Urinary bladder (tissue), 4 donors: ENCODE data around the gene SLC16A12. TPM values are rescaled to one million over a fixed set of nuclear protein-coding genes. Genes with fewer than 3 reads are reported as not detected.
A peak's percentile ranks its signal among the peaks of the same experiment; 100 is the strongest.
"Not testable (repeated sequence)": the region's sequence is repeated elsewhere in the genome, so short reads cannot be mapped to it uniquely, and the experiment has no call there.

Source experiments
- DNase-seq: peaks from one replicate; pipeline ENCODE4 v3.0.0-alpha.2; 2015; ENCODE audit errors: extremely low spot score
- H3K27ac ChIP-seq: one replicate; pipeline ENCODE4 v1.5.1; 2013; ENCODE audit warnings: low read depth, mild to moderate bottlenecking, moderate library complexity
- H3K36me3 ChIP-seq: one replicate; pipeline ENCODE4 v1.6.1; 2013; ENCODE audit warnings: mild to moderate bottlenecking, moderate library complexity; ENCODE audit not compliant: insufficient read depth
- H3K4me1 ChIP-seq: one replicate; pipeline ENCODE4 v1.6.1; 2013; ENCODE audit warnings: mild to moderate bottlenecking, moderate library complexity; ENCODE audit not compliant: insufficient read depth
- H3K4me3 ChIP-seq: one replicate; pipeline ENCODE4 v1.5.1; 2013; ENCODE audit warnings: low read depth, low read length
- WGBS: extraction: QIAGEN DNeasy Blood & Tissue Kit; methylation state at CpG from one replicate; pipeline ENCODE4 v1.1.7; 2013; 5-methylcytosine and 5-hydroxymethylcytosine counted together
- polyA plus RNA-seq: library from polyadenylated mRNA; stranded (reverse); fragments of 200-250 nt; gene quantifications from one replicate; pipeline ENCODE4 v1.2.3, GENCODE V29; 2013
- total RNA-seq: library from RNA; depleted of rRNA; stranded (reverse); fragments of >200 nt; gene quantifications from one replicate; pipeline ENCODE4 v1.2.3, GENCODE V29; 2014
- donor health status: healthy with polysubstance abuse.
- donor health status: healthy.

The SLC16A12 gene
- total and polyA plus RNA-seq, 2 donors: 1.1 to 4.2 TPM

DNA sequence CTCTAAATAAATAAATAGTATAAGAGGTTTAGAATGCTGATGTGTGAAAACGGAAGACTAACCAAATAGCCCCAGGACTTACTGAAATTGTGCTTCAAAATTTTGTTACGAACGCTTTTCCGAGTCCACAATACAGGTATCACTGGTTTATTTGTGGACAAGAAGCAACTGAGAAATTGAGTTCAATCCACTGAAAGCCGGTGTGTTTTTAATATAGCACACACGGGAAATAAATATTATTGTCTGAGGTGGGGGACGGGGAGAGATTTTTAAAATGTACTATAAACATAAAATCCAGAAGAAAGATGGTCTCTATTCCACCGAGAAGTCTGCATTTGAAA is 598 bp downstream of the SLC16A12 start:
- Histone ChIP-seq H3K4me3 (no peak overlapping the region), H3K27ac (no peak overlapping the region), H3K36me3 (no peaks in the 10 kb centered on the region), H3K4me1 (peaks cover 6% of the 10 kb centered on the region)
- 16% methylated on average over 8 of the region's 8 CpGs for WGBS
- no peak for DNase-seq

DNA sequence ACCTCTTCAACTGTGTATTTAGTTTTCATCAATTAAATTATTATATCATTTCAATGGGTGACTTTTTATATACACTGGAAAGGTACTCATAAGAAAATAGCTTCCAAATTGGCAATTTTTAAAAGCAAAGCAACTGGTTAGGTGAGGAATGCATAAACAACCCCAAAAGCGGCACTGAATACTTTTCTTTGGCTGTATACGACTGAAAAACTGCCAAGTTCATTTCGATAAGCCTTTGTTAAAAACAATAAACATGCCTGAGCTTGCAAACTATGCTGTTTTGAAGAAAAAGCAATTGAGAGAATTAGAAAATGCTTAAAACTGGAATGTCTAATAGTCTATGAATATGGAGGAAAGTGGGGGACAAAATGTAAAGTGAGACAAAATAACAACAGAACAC is 2.9 kb downstream of the SLC16A12 start:
- H3K4me3 ChIP-seq: no peak overlapping the region
- no peaks in the 10 kb centered on the region for H3K36me3 ChIP-seq
- no peak for DNase-seq
- H3K27ac ChIP-seq: no peak overlapping the region
- peaks cover 6% of the 10 kb centered on the region for H3K4me1 ChIP-seq
- 60% methylated on average over 3 of the region's 3 CpGs for WGBS

DNA sequence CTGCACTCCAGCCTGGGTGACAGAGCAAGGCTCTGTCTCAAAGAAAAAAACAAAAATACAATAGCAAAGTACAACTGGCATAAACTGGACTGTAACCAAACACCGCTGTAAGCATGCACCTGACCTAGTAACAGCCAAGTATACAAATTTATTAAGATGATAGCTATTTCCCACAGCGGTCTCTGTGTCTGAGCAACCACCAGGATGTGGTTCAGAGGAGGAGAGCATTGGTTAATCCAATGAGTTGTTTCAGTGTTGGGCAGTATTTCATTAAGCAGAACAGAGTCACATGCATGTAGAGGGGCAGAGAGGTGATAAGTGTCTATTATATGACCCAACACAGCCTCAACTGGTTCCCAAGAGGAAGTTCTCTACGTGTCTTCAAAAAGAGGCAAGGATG is 4.0 kb downstream of the SLC16A12 start:
- no peaks in the 10 kb centered on the region for H3K36me3 ChIP-seq
- no peak overlapping the region for H3K27ac ChIP-seq
- 76% methylated on average over 3 of the region's 3 CpGs for WGBS
- peaks cover 6% of the 10 kb centered on the region for H3K4me1 ChIP-seq
- no peak for DNase-seq
- H3K4me3 ChIP-seq: no peak overlapping the region

DNA sequence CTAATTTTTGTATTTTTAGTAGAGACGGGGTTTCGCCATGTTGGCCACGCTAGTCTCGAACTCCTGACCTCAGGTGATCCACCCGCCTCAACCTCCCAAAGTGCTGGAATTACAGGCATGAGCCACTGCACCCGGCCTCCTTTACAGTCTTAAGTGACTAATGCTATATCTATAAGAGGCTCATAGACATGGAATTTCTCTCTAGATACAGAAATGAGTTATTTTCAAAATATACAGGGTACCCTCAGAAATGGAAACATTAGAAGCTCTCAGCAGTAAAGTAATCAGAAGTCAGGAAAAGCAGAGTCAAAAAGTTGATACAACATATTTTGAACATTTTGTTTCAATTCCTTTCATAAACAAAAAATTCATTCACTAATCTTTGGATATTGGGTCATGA is 5.7 kb downstream of the SLC16A12 start:
- not testable (repeated sequence) for H3K27ac ChIP-seq, H3K36me3 ChIP-seq, H3K4me3 ChIP-seq, H3K4me1 ChIP-seq, DNase-seq
- WGBS: 94% methylated on average over 6 of the region's 6 CpGs

DNA sequence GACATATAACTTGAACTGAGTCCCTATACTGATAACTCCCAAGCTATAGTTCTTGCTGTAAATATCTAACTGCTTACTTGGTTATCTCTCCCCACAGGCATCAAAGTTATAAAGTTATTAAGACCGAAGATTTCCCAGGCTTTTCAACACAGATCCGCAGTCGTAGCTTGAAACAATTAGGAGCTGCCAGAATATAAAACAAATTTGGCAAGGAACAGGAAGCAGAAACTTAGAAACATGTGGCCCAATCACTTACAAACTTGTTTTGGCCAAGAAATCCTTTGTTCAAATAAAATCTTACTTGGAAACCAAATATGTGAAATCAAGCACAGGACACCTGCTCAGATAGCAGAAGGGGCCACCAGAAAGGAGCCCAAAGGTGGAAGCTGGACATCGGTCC is 9.0 kb downstream of the SLC16A12 start:
- H3K4me1 ChIP-seq: no peaks in the 10 kb centered on the region
- no peak for DNase-seq
- 61% methylated on average over 4 of the region's 4 CpGs for WGBS

DNA sequence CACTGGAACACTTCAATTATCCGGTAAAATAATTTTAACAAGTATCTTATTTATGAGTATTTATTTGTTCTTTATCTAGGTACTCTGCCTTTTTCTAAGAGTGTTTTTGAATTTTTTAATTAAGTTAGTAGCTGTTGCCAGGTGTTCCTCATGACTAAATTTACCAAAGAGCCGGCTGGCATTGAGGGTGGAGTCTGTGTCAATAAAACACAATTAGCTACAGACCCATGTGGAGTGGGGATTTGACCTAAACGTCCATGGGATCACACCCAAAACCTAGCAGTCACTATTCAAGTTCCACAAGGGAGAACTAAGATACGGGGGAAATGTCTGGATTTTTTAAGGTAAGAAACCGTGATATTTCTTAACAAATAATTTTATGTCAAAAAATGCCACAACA is 9.8 kb downstream of the SLC16A12 start:
- 78% methylated on average over 5 of the region's 5 CpGs for WGBS
- Histone ChIP-seq H3K4me1 (no peaks in the 10 kb centered on the region), H3K4me3 (no peak overlapping the region), H3K27ac (no peak overlapping the region), H3K36me3 (no peaks in the 10 kb centered on the region)
- DNase-seq: no peak

More for the DNA sequence above, 9.0 kb downstream of the SLC16A12 start:
- Histone ChIP-seq H3K27ac (no peak overlapping the region), H3K36me3 (no peaks in the 10 kb centered on the region), H3K4me3 (no peak overlapping the region)

DNA sequence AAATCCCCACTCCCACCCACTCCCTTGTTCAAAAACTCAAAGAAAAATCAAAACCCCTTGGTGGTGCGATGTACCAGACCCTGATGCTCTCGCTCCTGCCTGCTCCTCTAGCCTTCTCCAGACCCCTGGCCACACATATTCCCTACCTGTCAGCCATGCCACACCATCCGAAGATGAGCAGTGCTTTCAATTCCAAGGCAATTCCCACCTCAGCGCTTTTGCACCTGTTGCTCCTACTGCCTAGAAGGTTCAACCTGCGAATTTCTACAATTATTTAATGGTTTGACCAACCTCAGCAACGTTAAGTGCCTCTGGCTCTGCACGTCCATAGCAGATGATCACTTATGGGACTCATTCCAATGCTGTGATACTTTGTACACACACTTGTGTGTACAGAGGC is 11.1 kb downstream of the SLC16A12 start:
- no peaks in the 10 kb centered on the region for H3K4me1 ChIP-seq
- DNase-seq: no peak
- H3K36me3 ChIP-seq: no peaks in the 10 kb centered on the region
- no peak overlapping the region for H3K4me3 ChIP-seq
- no peak overlapping the region for H3K27ac ChIP-seq
- WGBS: 90% methylated on average over 7 of the region's 7 CpGs

GRCh38 chr10:89523274-89523673 is 12.1 kb downstream of the SLC16A12 start:
- Histone ChIP-seq H3K4me1 (no peaks in the 10 kb centered on the region), H3K27ac (no peak overlapping the region), H3K4me3 (no peak overlapping the region), H3K36me3 (no peaks in the 10 kb centered on the region)
- no peak for DNase-seq
- 93% methylated on average over 1 of the region's 1 CpG for WGBS

GRCh38 chr10:89522463-89522862 is 12.9 kb downstream of the SLC16A12 start:
- Histone ChIP-seq H3K27ac (no peak overlapping the region), H3K4me1 (no peaks in the 10 kb centered on the region), H3K36me3 (no peaks in the 10 kb centered on the region), H3K4me3 (no peak overlapping the region)
- WGBS: 95% methylated on average over 1 of the region's 1 CpG
- DNase-seq: no peak

DNA sequence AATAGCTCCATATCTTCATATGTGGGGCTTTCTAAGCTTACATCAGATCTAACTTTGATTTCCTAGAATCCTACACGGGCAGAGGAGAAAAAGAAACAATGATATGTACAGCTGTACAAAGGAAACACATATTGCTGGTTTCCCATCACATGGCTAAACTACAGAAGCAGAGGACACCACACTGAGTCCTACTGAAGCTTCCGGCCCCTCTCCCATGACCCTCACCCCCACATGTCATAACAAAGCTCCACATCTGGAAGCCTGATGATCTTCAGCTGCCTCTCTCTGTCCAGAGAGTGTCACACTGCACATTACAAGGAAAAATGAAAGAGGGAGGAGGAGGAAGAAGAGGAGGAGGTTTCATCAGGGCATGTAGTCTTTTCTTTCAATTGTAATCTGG is 14.0 kb downstream of the SLC16A12 start:
- DNase-seq: no peak
- Histone ChIP-seq H3K4me3 (no peak overlapping the region), H3K4me1 (no peaks in the 10 kb centered on the region), H3K36me3 (no peaks in the 10 kb centered on the region), H3K27ac (no peak overlapping the region)
- 54% methylated on average over 2 of the region's 2 CpGs for WGBS

- no peak for DNase-seq
- Histone ChIP-seq H3K27ac (no peak overlapping the region), H3K4me3 (no peak overlapping the region), H3K36me3 (no peaks in the 10 kb centered on the region), H3K4me1 (no peaks in the 10 kb centered on the region)
- 84% methylated on average over 1 of the region's 1 CpG for WGBS
These were observed 14.7 kb downstream of the SLC16A12 start for GRCh38 chr10:89520706-89521105.

DNA sequence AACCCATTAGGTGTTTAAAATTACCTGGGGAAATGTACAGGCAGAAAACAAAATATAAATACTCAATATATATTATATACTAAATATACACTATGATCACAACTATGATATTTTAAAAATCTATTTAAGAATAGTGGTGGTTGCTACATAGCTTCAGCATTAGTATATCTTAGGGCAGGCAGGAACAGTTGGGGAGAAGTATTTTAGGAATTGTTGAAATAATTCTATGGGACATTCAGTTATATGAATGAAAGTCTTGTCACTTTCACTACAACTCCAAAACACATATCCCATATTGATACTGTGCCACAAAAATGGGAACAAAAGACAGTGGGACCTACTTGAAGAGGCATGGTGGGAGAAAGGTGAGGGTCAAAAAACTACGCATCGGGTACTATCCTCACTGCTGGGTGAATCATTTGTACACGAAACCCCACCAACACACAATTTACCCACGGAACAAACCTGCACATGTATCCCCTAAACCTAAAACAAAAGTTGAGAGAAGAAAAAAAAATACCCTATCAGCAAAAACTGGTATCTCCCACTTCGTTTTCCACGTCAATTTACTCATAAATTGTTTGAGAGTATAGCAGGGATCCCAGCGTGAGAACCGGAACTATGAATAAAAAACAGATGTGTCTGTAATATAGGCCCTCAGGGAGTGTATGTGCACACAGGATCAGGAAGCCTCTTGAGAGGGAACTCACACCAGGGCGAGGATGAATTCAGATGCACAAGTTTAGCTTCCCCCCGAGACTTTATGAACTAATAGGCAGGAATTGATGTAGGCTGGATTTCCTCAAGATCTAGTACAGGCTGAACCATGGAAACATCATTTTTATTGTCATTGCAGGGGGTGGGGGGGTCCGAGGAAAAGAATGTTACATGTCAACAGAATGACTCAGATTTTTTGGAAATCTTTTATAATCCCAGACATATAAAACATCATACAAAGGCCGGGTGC is 16.2 kb downstream of the SLC16A12 start:
- no peak overlapping the region for H3K27ac ChIP-seq
- DNase-seq: no peak
- WGBS: 65% methylated on average over 12 of the region's 12 CpGs
- H3K36me3 ChIP-seq: no peaks in the 10 kb centered on the region
- no peak overlapping the region for H3K4me3 ChIP-seq
- H3K4me1 ChIP-seq: no peaks in the 10 kb centered on the region

- Histone ChIP-seq H3K4me1 (no peaks in the 10 kb centered on the region), H3K27ac (no peak overlapping the region), H3K36me3 (no peaks in the 10 kb centered on the region), H3K4me3 (no peak overlapping the region)
- 81% methylated on average over 3 of the region's 3 CpGs for WGBS
- no peak for DNase-seq
These were observed 17.3 kb downstream of the SLC16A12 start for GRCh38 chr10:89518108-89518507.

DNA sequence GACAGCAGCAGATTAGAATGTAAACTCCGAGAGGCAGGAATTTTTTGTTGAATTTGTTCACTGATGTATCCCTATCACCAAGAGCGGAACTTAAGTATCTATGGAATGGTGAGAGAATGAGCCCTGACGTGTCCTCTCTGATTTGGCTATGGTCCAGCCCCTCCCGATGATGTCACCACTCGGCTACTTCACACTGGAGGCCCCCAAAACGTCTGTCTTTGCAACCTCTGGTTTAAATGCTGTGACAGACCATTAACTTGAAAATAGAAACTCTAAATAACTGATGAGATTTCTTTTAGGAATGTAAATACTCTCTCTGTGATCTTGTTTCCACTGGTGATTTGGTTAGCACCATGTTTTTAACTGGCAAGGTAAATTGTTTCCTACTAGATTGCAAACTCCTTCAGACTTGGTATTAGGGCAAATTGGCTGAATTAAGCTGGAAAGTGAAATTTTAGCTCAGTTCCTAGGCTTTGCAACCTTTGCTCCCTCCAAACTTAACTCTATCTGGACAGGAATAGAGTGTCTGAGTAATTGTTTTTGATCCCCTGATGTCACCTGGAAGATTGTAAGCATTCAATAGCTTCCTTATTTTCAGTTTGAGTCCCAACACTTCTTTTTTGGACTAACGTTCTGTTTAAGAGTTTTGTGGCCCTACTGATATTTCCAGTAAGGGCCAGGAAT is 19.1 kb downstream of the SLC16A12 start:
- Histone ChIP-seq H3K4me1 (no peaks in the 10 kb centered on the region), H3K27ac (no peak overlapping the region), H3K36me3 (no peaks in the 10 kb centered on the region), H3K4me3 (no peak overlapping the region)
- WGBS: 24% methylated on average over 7 of the region's 7 CpGs
- peak; percentile 70 for DNase-seq
